ENCODE results near the gene ZFAND2B. TPM values are rescaled to one million over a fixed set of nuclear protein-coding genes. Genes with fewer than 3 reads are reported as not detected.

Gene ZFAND2B
- 10 to 100 TPM; 16.3 to 29.9 (median 21.9) TPM for polyA plus RNA-seq (ENCODE audit: insufficient read length in 10 of 10)
- long read RNA-seq, donor 1, partial matches to known transcripts = 0 of 6 reads
- long read RNA-seq, donor 1, other reads (novel, unspliced or antisense) = 0 of 6 reads
- long read RNA-seq, donor 2, transcript ZFAND2B-201 (9 exons, 1,314 nt) = major isoform, 6 of 10 reads
- long read RNA-seq, donor 2, partial matches to known transcripts = 0 of 10 reads
- long read RNA-seq, donor 2, other reads (novel, unspliced or antisense) = 0 of 10 reads
- long read RNA-seq, donor 3 = 0 reads
- long read RNA-seq, donor 4, partial matches to known transcripts = 0 of 4 reads
- long read RNA-seq, donor 4, other reads (novel, unspliced or antisense) = 0 of 4 reads
- long read RNA-seq, donor 5, transcript ZFAND2B-201 (9 exons, 1,314 nt) = major isoform, 5 of 12 reads
- long read RNA-seq, donor 5, partial matches to known transcripts = 0 of 12 reads
- long read RNA-seq, donor 5, other reads (novel, unspliced or antisense) = 0 of 12 reads
- long read RNA-seq, donor 6, partial matches to known transcripts = 0 of 10 reads
- long read RNA-seq, donor 6, other reads (novel, unspliced or antisense) = 0 of 10 reads
- long read RNA-seq, donor 7, partial matches to known transcripts = 0 of 8 reads
- long read RNA-seq, donor 7, other reads (novel, unspliced or antisense) = 0 of 8 reads
- long read RNA-seq, donor 8, partial matches to known transcripts = 0 of 4 reads
- long read RNA-seq, donor 8, other reads (novel, unspliced or antisense) = 0 of 4 reads
- long read RNA-seq, donor 9, partial matches to known transcripts = 0 of 1 reads
- long read RNA-seq, donor 9, other reads (novel, unspliced or antisense) = 0 of 1 reads

GRCh38 chr2:219206328-219207133 is at the start of gene ZFAND2B:
TSS of gene ZFAND2B (plus strand) at chr2:219206782. CDS start at chr2:219206988, 206 bp downstream.
- DNase-seq = peak; percentile 96 to 99 (median 98)

- no peak for DNase-seq
These were observed 49.2 kb upstream of the ZFAND2B start for GRCh38 chr2:219157396-219157795.

- no peak for DNase-seq
These were observed 48.6 kb upstream of the ZFAND2B start for GRCh38 chr2:219158025-219158424.

DNA sequence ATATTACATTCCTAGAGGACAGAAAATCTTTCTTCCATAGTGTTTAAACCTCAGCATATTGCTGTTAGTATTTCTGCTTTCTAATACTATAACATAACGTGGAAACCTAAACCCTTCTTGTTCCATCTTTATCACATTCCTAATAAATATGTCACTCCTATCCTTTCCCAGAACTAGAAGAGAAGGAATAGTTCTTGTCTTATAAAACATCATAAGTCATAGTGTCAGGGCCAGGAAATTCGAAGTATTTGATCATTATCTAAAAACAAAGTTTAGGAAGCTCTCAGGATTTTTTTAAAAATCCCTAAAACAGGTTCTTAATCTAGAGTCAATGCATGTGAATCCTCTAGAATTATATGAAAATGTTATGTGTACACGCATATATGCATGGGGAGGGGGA is 48.0 kb upstream of the ZFAND2B start:
- no peak for DNase-seq

- no peak for DNase-seq
These were observed 46.8 kb upstream of the ZFAND2B start for GRCh38 chr2:219159771-219160185.

GRCh38 chr2:219160186-219161017 is 46.2 kb upstream of the ZFAND2B start, which contains the start of gene NHEJ1:
TSS of gene NHEJ1 (minus strand) at chr2:219160815. CDS start at chr2:219158362, 2,453 bp downstream.
- peak; percentile 90 to 98 (median 93) for DNase-seq

DNA sequence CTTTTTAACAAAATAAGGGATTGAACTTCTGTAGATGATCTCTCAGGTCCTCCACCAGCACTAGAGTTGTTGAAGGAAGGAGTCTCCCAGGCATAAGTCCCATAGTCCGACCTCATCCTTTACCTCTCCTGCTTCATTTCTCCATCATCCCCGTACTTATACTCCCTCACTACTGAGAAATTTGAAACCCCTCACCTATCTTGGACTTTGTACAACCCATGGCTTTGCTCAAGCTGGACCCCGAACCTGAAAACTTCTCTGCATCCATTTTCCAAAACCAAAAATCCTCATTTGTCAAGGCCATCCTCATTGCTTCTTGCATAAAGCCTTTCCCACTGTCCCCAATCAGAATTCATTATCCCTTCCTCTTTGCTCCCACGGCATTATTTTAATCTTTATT is 45.5 kb upstream of the ZFAND2B start:
- no peak for DNase-seq

- DNase-seq = no peak
These were observed 43.4 kb upstream of the ZFAND2B start for GRCh38 chr2:219163156-219163555.

DNA sequence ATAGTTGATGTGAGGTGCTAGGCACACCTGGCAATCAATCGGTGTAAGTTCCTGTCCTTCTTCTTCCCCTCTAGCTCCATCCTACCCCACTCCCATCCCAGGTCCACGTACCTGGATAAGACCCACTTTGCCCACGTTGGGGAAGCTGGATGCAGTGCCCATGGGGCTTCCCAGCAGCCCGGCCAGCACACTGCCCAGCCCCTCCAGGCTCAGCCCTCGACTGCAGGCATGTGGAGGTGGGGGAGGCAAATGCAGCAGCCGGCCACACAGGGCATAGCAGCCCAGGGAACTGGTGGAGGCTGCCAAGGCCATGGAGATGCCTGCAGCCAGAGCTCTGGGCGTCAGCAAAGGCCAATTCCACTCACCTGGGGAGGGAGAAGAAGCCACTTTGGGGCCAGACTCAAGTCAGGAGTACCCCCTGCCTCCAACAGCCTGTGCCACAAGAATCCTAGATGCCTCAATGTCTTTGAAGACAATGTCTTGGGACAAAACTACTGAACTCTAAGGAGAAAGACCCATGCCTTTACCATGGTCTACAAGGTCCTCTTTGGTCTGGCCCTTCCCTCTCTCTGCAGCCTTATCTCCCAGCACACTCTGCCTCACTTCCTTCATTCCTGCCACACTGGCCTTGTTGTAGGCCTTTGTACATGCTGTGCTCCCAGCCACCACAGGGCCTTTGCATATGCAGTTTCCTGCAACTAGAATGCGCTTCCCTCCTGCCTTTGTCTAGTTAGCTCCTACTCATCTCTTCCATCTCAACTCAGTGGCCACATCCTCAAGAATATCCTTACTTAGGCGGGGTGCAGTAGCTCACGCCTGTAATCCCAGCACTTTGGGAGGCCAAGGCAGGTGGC is 41.3 kb upstream of the ZFAND2B start:
- DNase-seq = no peak

- no peak for DNase-seq
These were observed 38.6 kb upstream of the ZFAND2B start for GRCh38 chr2:219167997-219168396.

DNA sequence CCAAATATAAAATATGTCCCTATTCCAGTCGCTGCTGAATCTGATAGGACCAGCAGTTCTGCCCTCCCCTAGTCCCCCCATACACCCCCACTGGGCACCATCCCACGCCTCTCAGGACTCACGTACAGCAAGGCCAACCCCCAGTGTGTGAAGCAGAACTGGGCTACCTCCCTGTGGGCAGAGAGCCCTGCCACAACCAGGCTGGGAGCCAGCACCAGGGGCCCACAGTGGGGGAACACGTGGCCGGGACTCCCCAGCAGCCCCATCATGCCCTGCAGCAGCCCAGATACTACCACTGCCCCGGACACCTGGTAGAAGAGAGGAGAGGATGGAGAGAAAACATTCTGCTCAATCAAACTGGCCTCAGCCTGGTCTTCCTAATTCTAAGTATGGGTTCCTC is 38.1 kb upstream of the ZFAND2B start:
- no peak for DNase-seq

GRCh38 chr2:219168932-219169331 is 37.6 kb upstream of the ZFAND2B start:
- no peak for DNase-seq

GRCh38 chr2:219169930-219170654 is 36.5 kb upstream of the ZFAND2B start, which contains the start of gene SLC23A3:
TSS of gene SLC23A3 (minus strand) at chr2:219170029. CDS start at chr2:219169984, 45 bp downstream.
- DNase-seq = no peak

- DNase-seq = peak; percentile 30 to 58 (median 57)
These were observed 35.3 kb upstream of the ZFAND2B start for GRCh38 chr2:219171231-219171651.

GRCh38 chr2:219172231-219173154 is 34.1 kb upstream of the ZFAND2B start:
- no peak for DNase-seq

GRCh38 chr2:219173176-219173575 is 33.4 kb upstream of the ZFAND2B start:
- DNase-seq = no peak

DNA sequence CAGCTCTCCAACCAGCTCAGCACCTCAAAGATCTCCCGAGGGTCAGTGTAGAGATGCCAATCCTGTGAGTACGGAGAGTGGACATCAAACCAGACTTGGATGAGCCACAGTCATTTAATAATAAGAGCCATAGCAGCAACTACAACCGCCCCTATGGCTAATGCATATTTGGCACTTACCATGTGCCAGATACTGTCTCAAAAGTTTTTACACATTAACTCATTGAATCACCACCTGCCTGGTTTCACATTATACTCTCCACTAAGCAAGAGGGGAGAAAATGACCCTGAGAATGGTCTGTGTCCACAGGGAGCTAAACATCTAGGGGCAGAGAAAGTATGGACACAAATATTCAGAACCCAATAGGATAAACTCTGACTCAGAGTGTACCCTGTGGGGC is 32.4 kb upstream of the ZFAND2B start:
- no peak for DNase-seq

DNA sequence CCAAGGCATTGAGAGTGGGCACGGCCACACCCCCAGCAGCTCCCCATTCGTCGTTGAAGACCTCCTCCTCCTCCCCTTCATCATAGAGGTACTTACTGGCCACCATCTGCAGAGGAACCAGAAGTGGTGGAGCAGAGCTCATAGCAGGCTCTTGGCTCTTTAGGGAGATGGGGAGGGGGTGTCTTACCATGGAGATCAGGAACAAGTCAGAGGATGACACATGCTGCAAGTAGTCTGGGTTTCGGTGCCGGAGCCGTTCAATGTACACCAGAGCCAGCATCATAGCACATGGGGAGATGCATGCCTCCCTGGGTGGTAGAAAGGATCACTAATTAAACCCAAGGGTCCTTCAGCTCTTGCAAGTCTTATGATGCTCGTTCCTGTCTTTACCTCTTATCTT is 31.8 kb upstream of the ZFAND2B start:
- no peak for DNase-seq

Measured in muscle of back (tissue), 13 donors.